Upper lobe of right lung (tissue), 1 donor: ENCODE measurements around the gene DRC1. TPM values are rescaled to one million over a fixed set of nuclear protein-coding genes. Genes with fewer than 3 reads are reported as not detected.

Experiments used
- ATAC-seq: fragments of 200-7000 bp; cut with Tn5 transposase; one replicate; pipeline ENCODE4 v1.9.1; 2020; ENCODE audit warnings: mild to moderate bottlenecking, moderate library complexity
- DNase-seq: peaks from one replicate; pipeline ENCODE4 v3.0.0-alpha.2; 2020
- H3K27ac ChIP-seq: fragments of 200-600 bp; one replicate; pipeline ENCODE4 v1.8.0; 2022
- H3K27me3 ChIP-seq: fragments of 200-600 bp; one replicate; pipeline ENCODE4 v1.8.0; 2022; ENCODE audit warnings: mild to moderate bottlenecking
- H3K36me3 ChIP-seq: fragments of 200-600 bp; one replicate; pipeline ENCODE4 v1.8.0; 2022
- H3K4me1 ChIP-seq: fragments of 200-600 bp; one replicate; pipeline ENCODE4 v1.8.0; 2022
- H3K4me3 ChIP-seq: fragments of 200-600 bp; one replicate; pipeline ENCODE4 v1.8.0; 2022; ENCODE audit warnings: mild to moderate bottlenecking
- H3K9me3 ChIP-seq: fragments of 200-600 bp; one replicate; pipeline ENCODE4 v1.8.0; 2022
- CTCF ChIP-seq: fragments of 200-600 bp; IDR thresholded peaks from one replicate; pipeline ENCODE4 v1.8.0; 2022; ENCODE audit warnings: antibody characterized with exemption
- intact Hi-C: fragments of 100-400 bp; cut with DNase I; formaldehyde crosslinking; loops from one replicate; pipeline ENCODE4 v1.11.0; 2022
- total RNA-seq: library from RNA; stranded (reverse); fragmentation: NEBNext Ultra II Directional; extraction: Animal tissue kit (Norgen Biotek cat#: 25700); gene quantifications from one replicate; pipeline ENCODE4 v1.2.1, GENCODE V29; 2021
- donor health status: DM: no; HTN: yes; CAD: no; lungs with severe emphysema.

Gene DRC1
- total RNA-seq, 1 donor from 2014 or later, result not detected

GRCh38 chr2:26492749-26493515 is 91.2 kb downstream of the DRC1 start:
- H3K27ac ChIP-seq, result no peak overlapping the region
- no peak for TF ChIP-seq CTCF
- DNase-seq, result no peak
- H3K27me3 ChIP-seq, result no peaks in the 10 kb centered on the region
- intact Hi-C loops, result no loop called here
- H3K4me1 ChIP-seq, result peaks cover 8% of the 10 kb centered on the region
- no peaks in the 10 kb centered on the region for H3K9me3 ChIP-seq
- no peak overlapping the region for H3K4me3 ChIP-seq
- H3K36me3 ChIP-seq, result no peaks in the 10 kb centered on the region
- peak; percentile 18 for ATAC-seq

- ATAC-seq (peak; percentile 57), DNase-seq (no peak)
- no peak for TF ChIP-seq CTCF
- Histone ChIP-seq H3K27ac (no peak overlapping the region), H3K4me3 (no peak overlapping the region), H3K9me3 (no peaks in the 10 kb centered on the region), H3K36me3 (no peaks in the 10 kb centered on the region), H3K4me1 (peaks cover 9% of the 10 kb centered on the region), H3K27me3 (no peaks in the 10 kb centered on the region)
- intact Hi-C loops, result no loop called here
Observed at GRCh38 chr2:26493566-26493965, 91.8 kb downstream of the DRC1 start.

GRCh38 chr2:26494199-26494598 is 92.5 kb downstream of the DRC1 start:
- Histone ChIP-seq H3K4me1 (peaks cover 9% of the 10 kb centered on the region), H3K4me3 (no peak overlapping the region), H3K9me3 (no peaks in the 10 kb centered on the region), H3K27ac (no peak overlapping the region), H3K27me3 (no peaks in the 10 kb centered on the region), H3K36me3 (no peaks in the 10 kb centered on the region)
- no peak for DNase-seq
- no peak for ATAC-seq
- TF ChIP-seq CTCF, result no peak
- intact Hi-C loops, result no loop called here

GRCh38 chr2:26494891-26495290 is 93.2 kb downstream of the DRC1 start:
- Histone ChIP-seq H3K27ac (no peak overlapping the region), H3K27me3 (no peaks in the 10 kb centered on the region), H3K4me1 (peaks cover 9% of the 10 kb centered on the region), H3K9me3 (no peaks in the 10 kb centered on the region), H3K36me3 (no peaks in the 10 kb centered on the region), H3K4me3 (no peak overlapping the region)
- TF ChIP-seq CTCF, result no peak
- intact Hi-C loops, result no loop called here
- DNase-seq (no peak), ATAC-seq (no peak)

- intact Hi-C loops, result no loop called here
- H3K4me1 ChIP-seq, result peaks cover 9% of the 10 kb centered on the region
- DNase-seq, result no peak
- no peak for ATAC-seq
- H3K27me3 ChIP-seq, result no peaks in the 10 kb centered on the region
- TF ChIP-seq CTCF, result no peak
- no peak overlapping the region for H3K4me3 ChIP-seq
- no peaks in the 10 kb centered on the region for H3K9me3 ChIP-seq
- H3K27ac ChIP-seq, result no peak overlapping the region
- H3K36me3 ChIP-seq, result no peaks in the 10 kb centered on the region
Observed at GRCh38 chr2:26495705-26496297, 94.1 kb downstream of the DRC1 start.
